Stimulated activated CD4-positive, alpha-beta T cell treated with anti-CD3 and anti-CD28 coated beads, Interleukin-2, amount 100 ng/mL, for 24 hours (primary cell): ENCODE measurements around the gene CDH4.
"Not testable (repeated sequence)": the region's sequence is repeated elsewhere in the genome, so short reads cannot be mapped to it uniquely, and the experiment has no call there.

Experiments
- DNase-seq, 2 donors: peaks; one replicate each; pipeline ENCODE4 v3.0.0-alpha.2; 2020

CDH4 gene

GRCh38 chr20:61444637-61445036, 192.6 kb downstream of the CDH4 start:
- DNase-seq: no peak

- no peak for DNase-seq
These were observed 193.1 kb downstream of the CDH4 start for GRCh38 chr20:61445138-61445537.

GRCh38 chr20:61445741-61446140, 193.7 kb downstream of the CDH4 start:
- DNase-seq: no peak

GRCh38 chr20:61447952-61448351, 195.9 kb downstream of the CDH4 start:
- DNase-seq: no peak

- DNase-seq: no peak
These were observed 196.3 kb downstream of the CDH4 start for GRCh38 chr20:61448386-61448785.

- DNase-seq: no peak
These were observed 197.1 kb downstream of the CDH4 start for GRCh38 chr20:61449057-61449609.

GRCh38 chr20:61449916-61450315, 197.9 kb downstream of the CDH4 start:
- DNase-seq: no peak

GRCh38 chr20:61450549-61450948, 198.5 kb downstream of the CDH4 start:
- no peak for DNase-seq

- no peak for DNase-seq
These were observed 198.9 kb downstream of the CDH4 start for GRCh38 chr20:61451009-61451408.

- no peak for DNase-seq
These were observed 199.9 kb downstream of the CDH4 start for GRCh38 chr20:61451953-61452352.

- no peak for DNase-seq
These were observed 201.2 kb downstream of the CDH4 start for GRCh38 chr20:61453219-61453618.

GRCh38 chr20:61453623-61454022, 201.6 kb downstream of the CDH4 start:
- not testable (repeated sequence) for DNase-seq

- DNase-seq: no peak
These were observed 202.0 kb downstream of the CDH4 start for GRCh38 chr20:61454053-61454452.

GRCh38 chr20:61455508-61456215, 203.6 kb downstream of the CDH4 start:
- no peak for DNase-seq

GRCh38 chr20:61457725-61458124, 205.7 kb downstream of the CDH4 start:
- no peak for DNase-seq

GRCh38 chr20:61458146-61458746, 206.2 kb downstream of the CDH4 start:
- no peak for DNase-seq

GRCh38 chr20:61459266-61459665, 207.2 kb downstream of the CDH4 start:
- DNase-seq: no peak

- DNase-seq: no peak
These were observed 207.6 kb downstream of the CDH4 start for GRCh38 chr20:61459705-61460104.

- no peak for DNase-seq
These were observed 208.4 kb downstream of the CDH4 start for GRCh38 chr20:61460261-61461052.

GRCh38 chr20:61461461-61461860, 209.4 kb downstream of the CDH4 start:
- DNase-seq: no peak

- no peak for DNase-seq
These were observed 212.5 kb downstream of the CDH4 start for GRCh38 chr20:61464307-61465303.

GRCh38 chr20:61475729-61476128, 223.7 kb downstream of the CDH4 start:
- DNase-seq: no peak
